HG03039 (cell line): Measurements from ENCODE around the gene RAB12.
A peak's percentile ranks its signal among the peaks of the same experiment; 100 is the strongest.
"Not testable (repeated sequence)": the region's sequence is repeated elsewhere in the genome, so short reads cannot be mapped to it uniquely, and the experiment has no call there.

ENCODE experiments used
- ATAC-seq: cut with Tn5 transposase; IDR thresholded peaks from one replicate; pipeline ENCODE4 v1.9.1; 2021; ENCODE audit warnings: mild to moderate bottlenecking, moderate library complexity; ENCODE audit not compliant: unreplicated experiment

The RAB12 gene

GRCh38 chr18:8610459-8610851, 1.2 kb downstream of the RAB12 start:
- no peak for ATAC-seq

- ATAC-seq: no peak
Measured at GRCh38 chr18:8611916-8612576, 2.8 kb downstream of the RAB12 start.

- no peak for ATAC-seq
Measured at GRCh38 chr18:8614875-8615274, 5.6 kb downstream of the RAB12 start.

- no peak for ATAC-seq
Measured at GRCh38 chr18:8615397-8616027, 6.3 kb downstream of the RAB12 start.

- no peak for ATAC-seq
Measured at GRCh38 chr18:8616028-8616401, 6.8 kb downstream of the RAB12 start.

GRCh38 chr18:8617907-8618306, 8.7 kb downstream of the RAB12 start:
- no peak for ATAC-seq

- ATAC-seq: no peak
Measured at GRCh38 chr18:8619041-8619440, 9.8 kb downstream of the RAB12 start.

GRCh38 chr18:8619835-8620577, 10.8 kb downstream of the RAB12 start:
- no peak for ATAC-seq

GRCh38 chr18:8620845-8621244, 11.6 kb downstream of the RAB12 start:
- ATAC-seq: no peak

GRCh38 chr18:8622625-8623024, 13.4 kb downstream of the RAB12 start:
- ATAC-seq: not testable (repeated sequence)

GRCh38 chr18:8623549-8624106, 14.4 kb downstream of the RAB12 start:
- ATAC-seq: peak; percentile 52

GRCh38 chr18:8625461-8626092, 16.3 kb downstream of the RAB12 start:
- ATAC-seq: no peak

GRCh38 chr18:8626414-8627106, 17.3 kb downstream of the RAB12 start:
- no peak for ATAC-seq

GRCh38 chr18:8627107-8627472, 17.9 kb downstream of the RAB12 start:
- no peak for ATAC-seq

- no peak for ATAC-seq
Measured at GRCh38 chr18:8627540-8627939, 18.3 kb downstream of the RAB12 start.

- no peak for ATAC-seq
Measured at GRCh38 chr18:8629602-8630001, 20.4 kb downstream of the RAB12 start.

- no peak for ATAC-seq
Measured at GRCh38 chr18:8630546-8630945, 21.3 kb downstream of the RAB12 start.

GRCh38 chr18:8631265-8631664, 22.0 kb downstream of the RAB12 start:
- no peak for ATAC-seq

- no peak for ATAC-seq
Measured at GRCh38 chr18:8632386-8632785, 23.1 kb downstream of the RAB12 start.

GRCh38 chr18:8634508-8634907, 25.3 kb downstream of the RAB12 start:
- no peak for ATAC-seq

GRCh38 chr18:8635087-8635486, 25.9 kb downstream of the RAB12 start:
- ATAC-seq: no peak
